Measurements from ENCODE around the gene CCR9.
A peak's percentile ranks its signal among the peaks of the same experiment; 100 is the strongest.

The CCR9 gene

DNA sequence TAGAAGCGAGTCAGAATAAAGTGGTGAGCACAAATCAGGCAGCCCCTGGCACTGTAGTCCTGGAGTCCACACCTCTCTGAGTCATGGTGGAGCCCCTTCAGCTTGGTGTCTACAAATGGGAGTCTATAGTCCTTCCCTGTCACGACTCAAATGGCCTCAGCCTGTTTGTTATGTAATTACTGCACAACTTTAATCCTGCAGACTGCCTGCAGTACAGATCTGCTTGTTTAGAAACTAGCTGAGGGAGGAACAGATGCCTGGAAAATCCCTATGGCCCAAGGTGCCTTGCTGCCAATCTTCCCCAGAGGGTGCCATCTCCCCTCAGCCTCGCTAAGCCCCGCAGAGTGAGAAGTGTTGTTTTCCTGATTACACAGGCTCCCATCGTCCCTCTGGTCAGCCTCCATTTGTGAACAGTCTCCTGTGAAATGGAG lies 53.0 kb downstream of the CCR9 start:
- no peaks in the 10 kb centered on the region for H3K27me3 Mint-ChIP-seq (ENCODE audit: low read depth)
- H3K36me3 Mint-ChIP-seq (ENCODE audit: low read depth): peaks cover 43% of the 10 kb centered on the region
- no peak overlapping the region for H3K4me3 Mint-ChIP-seq
- no peak overlapping the region for H3K27ac Mint-ChIP-seq
- no peaks in the 10 kb centered on the region for H3K9me3 Mint-ChIP-seq
- peaks cover 31% of the 10 kb centered on the region for H3K4me1 Mint-ChIP-seq (ENCODE audit: low read depth)
- DNase-seq (ENCODE audit: low spot score): no peak

- H3K27ac Mint-ChIP-seq: no peak overlapping the region
- no peak overlapping the region for H3K4me3 Mint-ChIP-seq
- peaks cover 39% of the 10 kb centered on the region for H3K4me1 Mint-ChIP-seq (ENCODE audit: low read depth)
- no peak for DNase-seq (ENCODE audit: low spot score)
- H3K36me3 Mint-ChIP-seq (ENCODE audit: low read depth): peaks cover 45% of the 10 kb centered on the region
- H3K27me3 Mint-ChIP-seq (ENCODE audit: low read depth): no peaks in the 10 kb centered on the region
- no peaks in the 10 kb centered on the region for H3K9me3 Mint-ChIP-seq
Measured at GRCh38 chr3:45940004-45940780, 53.8 kb downstream of the CCR9 start.

DNA sequence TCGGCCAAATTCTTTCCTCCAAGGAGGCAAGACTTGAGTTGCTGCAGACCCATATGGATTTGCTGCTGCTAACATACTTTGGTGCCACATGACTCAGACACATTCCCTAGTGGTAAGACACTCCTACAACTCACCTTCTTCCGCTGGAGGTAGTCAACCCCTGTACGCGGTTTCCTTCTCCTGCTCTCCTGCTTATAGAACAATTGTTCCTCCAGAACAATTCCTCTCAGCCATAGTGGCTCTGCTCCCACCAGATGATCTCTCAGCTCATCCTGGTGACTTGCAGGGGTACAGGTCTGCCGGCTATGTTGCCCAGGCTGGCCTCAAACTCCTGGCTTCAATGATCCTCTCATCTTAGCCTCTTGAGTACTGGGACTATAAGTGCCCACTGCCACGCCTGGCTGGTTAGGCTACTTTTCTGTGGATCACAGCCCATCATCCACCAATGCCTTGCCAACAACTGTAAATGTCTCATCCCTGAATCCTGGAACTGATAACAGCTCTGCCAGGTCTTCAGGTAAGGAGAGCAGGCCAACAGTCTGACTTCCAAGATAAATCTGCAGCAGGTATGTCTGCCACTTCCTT lies 54.5 kb downstream of the CCR9 start:
- DNase-seq (ENCODE audit: low spot score): no peak
- H3K4me3 Mint-ChIP-seq: no peak overlapping the region
- H3K9me3 Mint-ChIP-seq: no peaks in the 10 kb centered on the region
- H3K27me3 Mint-ChIP-seq (ENCODE audit: low read depth): no peaks in the 10 kb centered on the region
- peaks cover 47% of the 10 kb centered on the region for H3K36me3 Mint-ChIP-seq (ENCODE audit: low read depth)
- no peak overlapping the region for H3K27ac Mint-ChIP-seq
- peaks cover 43% of the 10 kb centered on the region for H3K4me1 Mint-ChIP-seq (ENCODE audit: low read depth)

DNA sequence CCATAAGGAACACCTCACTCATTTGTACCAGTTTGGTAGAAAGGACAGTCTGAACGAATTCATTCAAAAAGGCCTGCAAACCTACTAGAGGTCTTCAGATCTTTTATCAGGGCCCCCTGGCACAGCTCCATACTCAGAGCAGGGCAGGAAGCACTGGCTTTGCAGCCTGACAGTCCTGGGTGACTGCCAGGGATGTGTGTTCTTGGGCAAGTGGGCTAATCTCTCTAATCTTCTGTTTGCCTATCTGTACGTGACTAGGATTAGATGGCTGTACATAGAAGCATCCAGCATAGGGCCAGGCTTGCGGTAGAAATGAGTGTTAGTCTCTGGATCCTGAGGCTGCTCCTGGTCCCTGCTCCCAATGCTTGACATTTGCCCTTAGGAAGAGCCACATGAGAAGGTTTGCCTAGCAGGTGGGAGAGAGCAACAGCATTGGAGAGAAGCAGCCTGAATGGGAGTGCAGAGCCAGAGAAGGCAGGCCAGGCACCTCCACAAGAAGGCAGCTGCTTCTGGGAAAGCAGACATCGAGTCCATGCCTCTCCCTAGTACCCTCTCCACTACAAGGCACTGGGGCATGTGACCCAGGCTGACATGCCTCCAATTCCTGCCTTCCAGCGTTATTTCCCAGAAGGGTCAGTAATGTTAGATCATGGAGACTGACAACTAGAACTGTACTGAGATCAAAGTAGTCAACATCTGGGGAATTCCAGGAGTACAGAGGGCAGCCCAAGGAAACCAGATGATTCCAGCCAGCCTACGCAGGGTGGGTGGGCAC lies 55.9 kb downstream of the CCR9 start:
- no peak overlapping the region for H3K4me3 Mint-ChIP-seq
- no peaks in the 10 kb centered on the region for H3K27me3 Mint-ChIP-seq (ENCODE audit: low read depth)
- H3K9me3 Mint-ChIP-seq: no peaks in the 10 kb centered on the region
- peaks cover 55% of the 10 kb centered on the region for H3K36me3 Mint-ChIP-seq (ENCODE audit: low read depth)
- peaks cover 50% of the 10 kb centered on the region for H3K4me1 Mint-ChIP-seq (ENCODE audit: low read depth)
- peak overlapping the region; percentile 8 for H3K27ac Mint-ChIP-seq
- DNase-seq (ENCODE audit: low spot score): no peak

GRCh38 chr3:45943207-45943846 lies 57.0 kb downstream of the CCR9 start, which contains the start of gene CXCR6:
Gene CXCR6 (plus strand): TSS chr3:45943464. CDS start chr3:45946482, 3,018 bp downstream.
- H3K27ac Mint-ChIP-seq: peak within 1 kb of the TSS; percentile 56
- peaks cover 55% of the 10 kb centered on the region for H3K4me1 Mint-ChIP-seq (ENCODE audit: low read depth)
- no peaks in the 10 kb centered on the region for H3K9me3 Mint-ChIP-seq
- H3K36me3 Mint-ChIP-seq (ENCODE audit: low read depth): peaks cover 65% of the 10 kb centered on the region
- H3K4me3 Mint-ChIP-seq: peak within 1 kb of the TSS; percentile 71
- no peaks in the 10 kb centered on the region for H3K27me3 Mint-ChIP-seq (ENCODE audit: low read depth)
- peak; percentile 69 for DNase-seq (ENCODE audit: low spot score)

DNA sequence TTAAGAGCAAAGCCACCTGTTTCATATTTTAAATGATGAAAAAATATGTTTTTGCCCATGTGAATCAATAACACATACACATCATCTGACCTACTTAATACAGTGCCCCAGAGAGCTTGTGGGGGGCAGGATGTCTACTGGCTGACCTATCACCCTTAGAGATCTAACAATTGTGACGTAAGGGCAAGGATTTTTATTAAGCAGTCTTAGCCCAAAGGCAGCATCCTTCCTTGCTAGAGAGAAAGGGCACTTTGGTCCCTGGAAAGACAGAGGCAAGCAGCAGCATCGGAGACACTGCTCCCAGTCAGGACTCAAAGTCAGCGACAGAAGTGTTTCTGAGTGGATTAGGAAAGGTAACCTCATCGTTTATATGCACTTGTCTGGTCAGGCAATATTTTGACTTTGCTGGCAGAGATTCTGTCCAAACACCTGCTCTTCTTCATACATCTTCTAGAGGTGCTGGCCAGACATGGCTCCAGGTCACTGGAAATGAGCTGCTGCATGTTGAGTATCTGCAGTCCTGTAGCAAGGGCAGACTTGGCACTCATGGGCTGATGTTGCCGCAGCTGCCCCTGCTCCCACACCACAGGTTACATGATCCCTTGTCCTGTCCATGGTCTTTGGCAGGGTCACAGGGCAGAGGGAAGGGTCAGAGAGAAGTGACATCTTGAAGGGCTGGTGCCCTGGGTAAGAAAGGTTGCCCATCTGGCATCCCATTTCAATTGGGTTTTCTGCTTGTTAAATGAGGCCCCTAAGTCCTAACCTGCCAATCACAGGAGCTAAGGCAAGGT lies 58.7 kb downstream of the CCR9 start:
- Mint-ChIP-seq H3K27me3 (ENCODE audit: low read depth) (no peaks in the 10 kb centered on the region), H3K36me3 (ENCODE audit: low read depth) (peaks cover 75% of the 10 kb centered on the region), H3K4me1 (ENCODE audit: low read depth) (peaks cover 52% of the 10 kb centered on the region), H3K4me3 (peak overlapping the region; percentile 63), H3K9me3 (no peaks in the 10 kb centered on the region), H3K27ac (peak overlapping the region; percentile 38)
- no peak for DNase-seq (ENCODE audit: low spot score)

DNA sequence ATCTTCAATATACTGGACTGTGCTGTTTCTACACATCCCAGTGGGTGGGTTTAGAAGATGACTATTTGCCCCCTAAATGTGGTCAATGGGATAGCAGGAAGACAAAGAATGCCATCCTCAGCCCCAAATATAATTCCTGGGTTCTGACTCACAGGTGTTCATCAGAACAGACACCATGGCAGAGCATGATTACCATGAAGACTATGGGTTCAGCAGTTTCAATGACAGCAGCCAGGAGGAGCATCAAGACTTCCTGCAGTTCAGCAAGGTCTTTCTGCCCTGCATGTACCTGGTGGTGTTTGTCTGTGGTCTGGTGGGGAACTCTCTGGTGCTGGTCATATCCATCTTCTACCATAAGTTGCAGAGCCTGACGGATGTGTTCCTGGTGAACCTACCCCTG lies 60.0 kb downstream of the CCR9 start:
- H3K4me3 Mint-ChIP-seq: no peak overlapping the region
- peaks cover 63% of the 10 kb centered on the region for H3K4me1 Mint-ChIP-seq (ENCODE audit: low read depth)
- peak overlapping the region; percentile 32 for H3K27ac Mint-ChIP-seq
- H3K36me3 Mint-ChIP-seq (ENCODE audit: low read depth): peaks cover 75% of the 10 kb centered on the region
- no peaks in the 10 kb centered on the region for H3K27me3 Mint-ChIP-seq (ENCODE audit: low read depth)
- no peak for DNase-seq (ENCODE audit: low spot score)
- H3K9me3 Mint-ChIP-seq: no peaks in the 10 kb centered on the region

DNA sequence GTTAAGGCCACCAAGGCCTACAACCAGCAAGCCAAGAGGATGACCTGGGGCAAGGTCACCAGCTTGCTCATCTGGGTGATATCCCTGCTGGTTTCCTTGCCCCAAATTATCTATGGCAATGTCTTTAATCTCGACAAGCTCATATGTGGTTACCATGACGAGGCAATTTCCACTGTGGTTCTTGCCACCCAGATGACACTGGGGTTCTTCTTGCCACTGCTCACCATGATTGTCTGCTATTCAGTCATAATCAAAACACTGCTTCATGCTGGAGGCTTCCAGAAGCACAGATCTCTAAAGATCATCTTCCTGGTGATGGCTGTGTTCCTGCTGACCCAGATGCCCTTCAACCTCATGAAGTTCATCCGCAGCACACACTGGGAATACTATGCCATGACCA lies 60.5 kb downstream of the CCR9 start:
- no peak for DNase-seq (ENCODE audit: low spot score)
- Mint-ChIP-seq H3K27me3 (ENCODE audit: low read depth) (no peaks in the 10 kb centered on the region), H3K4me3 (no peak overlapping the region), H3K27ac (no peak overlapping the region), H3K36me3 (ENCODE audit: low read depth) (peaks cover 76% of the 10 kb centered on the region), H3K9me3 (no peaks in the 10 kb centered on the region), H3K4me1 (ENCODE audit: low read depth) (peaks cover 67% of the 10 kb centered on the region)

- peaks cover 77% of the 10 kb centered on the region for H3K36me3 Mint-ChIP-seq (ENCODE audit: low read depth)
- no peaks in the 10 kb centered on the region for H3K27me3 Mint-ChIP-seq (ENCODE audit: low read depth)
- no peak for DNase-seq (ENCODE audit: low spot score)
- H3K4me1 Mint-ChIP-seq (ENCODE audit: low read depth): peaks cover 65% of the 10 kb centered on the region
- H3K4me3 Mint-ChIP-seq: peak overlapping the region; percentile 15
- H3K27ac Mint-ChIP-seq: no peak overlapping the region
- H3K9me3 Mint-ChIP-seq: no peaks in the 10 kb centered on the region
Measured at GRCh38 chr3:45947361-45947760, 61.0 kb downstream of the CCR9 start.

- Mint-ChIP-seq H3K4me1 (ENCODE audit: low read depth) (peaks cover 57% of the 10 kb centered on the region), H3K27ac (no peak overlapping the region), H3K36me3 (ENCODE audit: low read depth) (peaks cover 82% of the 10 kb centered on the region), H3K27me3 (ENCODE audit: low read depth) (no peaks in the 10 kb centered on the region), H3K9me3 (no peaks in the 10 kb centered on the region), H3K4me3 (no peak overlapping the region)
- DNase-seq (ENCODE audit: low spot score): no peak
Measured at GRCh38 chr3:45948311-45948781, 62.0 kb downstream of the CCR9 start.

DNA sequence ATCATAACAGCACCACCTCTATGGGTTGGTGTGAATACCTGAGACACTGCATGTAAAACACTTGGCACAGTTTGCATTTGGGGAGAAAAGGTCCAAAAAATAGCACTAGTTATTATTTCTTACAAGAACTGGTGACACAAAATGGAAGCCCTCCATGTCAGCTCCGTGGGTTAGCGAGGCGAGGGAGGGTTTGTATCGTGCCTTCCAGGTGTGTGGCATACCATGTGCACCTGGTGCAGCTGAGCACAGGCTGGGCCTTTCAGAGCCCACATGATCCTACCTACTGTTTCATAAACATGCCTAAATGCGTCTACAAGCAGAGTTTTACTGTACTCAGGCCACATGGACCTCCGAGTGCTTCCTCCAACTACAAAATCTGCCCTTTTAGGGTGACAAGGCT lies 62.5 kb downstream of the CCR9 start:
- H3K9me3 Mint-ChIP-seq: no peaks in the 10 kb centered on the region
- H3K4me1 Mint-ChIP-seq (ENCODE audit: low read depth): peaks cover 51% of the 10 kb centered on the region
- no peak overlapping the region for H3K4me3 Mint-ChIP-seq
- no peak for DNase-seq (ENCODE audit: low spot score)
- H3K27me3 Mint-ChIP-seq (ENCODE audit: low read depth): no peaks in the 10 kb centered on the region
- H3K27ac Mint-ChIP-seq: no peak overlapping the region
- peaks cover 84% of the 10 kb centered on the region for H3K36me3 Mint-ChIP-seq (ENCODE audit: low read depth)

GRCh38 chr3:45949432-45949831 lies 63.1 kb downstream of the CCR9 start:
- Mint-ChIP-seq H3K27me3 (ENCODE audit: low read depth) (no peaks in the 10 kb centered on the region), H3K27ac (peak overlapping the region; percentile 23)
- no peak for DNase-seq (ENCODE audit: low spot score)

DNA sequence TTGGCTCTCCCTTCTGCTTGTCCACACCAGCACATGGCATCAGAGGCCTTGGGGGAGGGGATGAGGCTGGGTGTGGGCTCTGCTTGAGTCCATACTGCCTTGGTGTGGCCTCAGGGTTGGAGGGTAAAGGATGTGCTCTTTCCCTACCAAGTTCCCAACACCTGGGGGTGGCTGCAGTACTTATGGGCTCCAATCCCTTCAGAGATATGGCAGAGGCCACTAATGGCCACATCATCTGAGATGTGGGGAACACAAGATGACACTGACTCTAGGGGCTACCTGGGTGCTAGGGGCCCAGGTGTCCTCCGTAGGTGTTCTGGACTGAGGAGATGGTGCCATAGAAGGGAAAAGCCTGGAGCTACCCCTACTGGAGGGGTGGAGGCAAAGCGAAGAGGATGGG lies 63.8 kb downstream of the CCR9 start:
- Mint-ChIP-seq H3K4me1 (ENCODE audit: low read depth) (peaks cover 43% of the 10 kb centered on the region), H3K27me3 (ENCODE audit: low read depth) (no peaks in the 10 kb centered on the region), H3K36me3 (ENCODE audit: low read depth) (peaks cover 90% of the 10 kb centered on the region), H3K4me3 (no peak overlapping the region), H3K27ac (peak overlapping the region; percentile 57), H3K9me3 (no peaks in the 10 kb centered on the region)
- DNase-seq (ENCODE audit: low spot score): no peak

More at GRCh38 chr3:45949432-45949831, 63.1 kb downstream of the CCR9 start:
- H3K36me3 Mint-ChIP-seq (ENCODE audit: low read depth): peaks cover 89% of the 10 kb centered on the region
- no peak overlapping the region for H3K4me3 Mint-ChIP-seq
- peaks cover 50% of the 10 kb centered on the region for H3K4me1 Mint-ChIP-seq (ENCODE audit: low read depth)
- H3K9me3 Mint-ChIP-seq: no peaks in the 10 kb centered on the region

Data from T-helper 2 cell treated with Interferon-gamma antibody and Interleukin-4, amounts not matched to agents 5 μg/mL and 100 μg/mL, for 36 hours (primary cell).